Hematopoietic multipotent progenitor cell treated with erythropoietin and hydrocortisone succinate and interleukin-3 and kit ligand, for 6 days (in vitro differentiated cells): ENCODE data around the gene OR5D16.
"Not testable (repeated sequence)": the region's sequence is repeated elsewhere in the genome, so short reads cannot be mapped to it uniquely, and the experiment has no call there.

Source experiments
- DNase-seq: peaks from one replicate; pipeline ENCODE4 v3.0.0-alpha.2; 2015

OR5D16 gene

DNA sequence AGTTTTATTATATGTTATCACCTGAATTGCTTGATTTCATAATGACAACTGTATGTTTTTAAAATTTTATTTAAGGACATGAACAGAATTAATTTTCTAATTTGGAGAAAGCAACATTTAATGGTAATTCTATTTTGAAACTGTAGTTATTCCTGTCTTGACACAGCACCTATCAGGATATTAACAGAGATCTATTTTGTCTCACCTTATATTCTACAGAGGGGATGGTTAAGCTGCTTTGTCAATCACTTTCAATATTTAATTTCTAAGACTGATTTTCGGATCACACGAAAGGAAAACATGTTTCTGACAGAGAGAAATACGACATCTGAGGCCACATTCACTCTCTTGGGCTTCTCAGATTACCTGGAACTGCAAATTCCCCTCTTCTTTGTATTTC lies at the start of gene OR5D16:
Gene OR5D16, plus strand, starts transcription at position 301 of the 400 bp plus-strand sequence. Its CDS starts 0 bp downstream, at position 301.
- DNase-seq: no peak

DNA sequence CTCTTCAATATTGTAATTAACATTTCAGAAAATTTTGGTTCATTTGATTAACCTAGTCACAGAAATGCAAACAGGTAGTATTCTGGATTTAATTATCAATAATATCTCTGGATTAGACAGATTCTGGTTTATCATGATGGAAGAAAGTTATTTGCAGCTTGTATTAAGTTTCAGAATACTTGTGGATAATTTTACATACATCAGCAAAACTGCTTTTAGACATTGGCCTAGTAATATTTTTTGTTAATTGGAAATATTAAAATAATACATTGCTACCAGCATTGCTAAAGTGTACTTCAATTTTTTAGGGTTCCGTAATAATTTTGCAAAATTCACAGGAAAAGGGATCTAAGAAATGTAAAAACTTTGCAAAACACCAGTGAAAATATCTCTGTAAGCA lies 46.9 kb upstream of the OR5D16 start:
- no peak for DNase-seq

DNA sequence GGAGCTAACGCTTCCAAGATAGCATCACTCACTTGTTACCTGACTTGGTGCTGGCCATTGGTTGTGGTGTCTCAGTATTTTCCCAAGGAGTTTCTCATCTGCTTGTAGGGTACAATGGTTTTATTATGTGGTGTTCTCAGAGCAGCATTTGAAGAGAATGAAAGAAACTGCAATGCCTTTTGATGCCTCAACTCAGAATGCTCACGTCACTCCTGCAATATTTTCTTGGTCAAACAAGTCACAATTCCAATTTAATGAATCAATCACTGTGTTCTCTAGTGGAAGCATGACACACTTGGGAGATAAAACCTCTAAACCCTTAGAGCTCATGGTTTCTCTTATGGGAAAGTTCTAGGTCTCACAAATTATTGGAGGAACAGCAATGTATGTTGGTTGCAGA lies 45.2 kb upstream of the OR5D16 start:
- no peak for DNase-seq

DNA sequence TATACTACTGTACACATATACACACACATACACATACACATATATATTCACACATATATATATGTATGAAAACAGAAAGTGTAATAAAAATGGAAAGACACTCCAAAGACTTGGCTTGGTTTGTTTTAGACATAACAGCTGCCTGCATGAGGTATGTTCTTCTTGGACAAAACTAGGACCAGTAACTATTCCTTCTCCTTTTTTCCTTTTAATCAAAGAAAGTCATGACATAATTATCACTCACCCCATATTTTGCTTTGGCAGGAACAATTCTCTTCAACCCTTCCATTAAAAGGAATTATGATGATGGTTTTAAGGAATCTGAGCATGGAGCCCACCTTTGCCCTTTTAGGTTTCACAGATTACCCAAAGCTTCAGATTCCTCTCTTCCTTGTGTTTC lies 43.3 kb upstream of the OR5D16 start, which contains the start of gene OR5D14:
Gene OR5D14, plus strand, starts transcription at position 301 of the 400 bp plus-strand sequence. Its CDS starts 0 bp downstream, at position 301.
- no peak for DNase-seq

DNA sequence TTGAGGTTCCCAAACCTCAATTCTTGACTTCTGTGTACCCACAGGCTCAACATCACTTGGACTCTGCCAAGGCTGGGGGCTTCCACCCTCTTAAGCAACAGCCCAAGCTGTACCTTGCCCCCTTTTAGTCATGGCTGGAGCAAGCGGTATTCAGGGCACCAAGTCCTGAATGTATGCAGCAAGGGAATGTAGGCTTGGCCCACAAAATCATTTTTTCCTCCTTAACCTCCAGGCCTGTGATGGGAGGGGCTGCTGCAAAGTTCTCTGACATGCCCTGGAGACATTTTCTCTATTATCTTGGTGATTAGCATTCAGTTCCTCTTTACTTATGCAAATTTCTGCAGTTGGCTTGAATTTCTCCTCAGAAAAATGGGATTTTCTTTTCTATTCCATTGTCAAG lies 32.3 kb upstream of the OR5D16 start:
- no peak for DNase-seq

DNA sequence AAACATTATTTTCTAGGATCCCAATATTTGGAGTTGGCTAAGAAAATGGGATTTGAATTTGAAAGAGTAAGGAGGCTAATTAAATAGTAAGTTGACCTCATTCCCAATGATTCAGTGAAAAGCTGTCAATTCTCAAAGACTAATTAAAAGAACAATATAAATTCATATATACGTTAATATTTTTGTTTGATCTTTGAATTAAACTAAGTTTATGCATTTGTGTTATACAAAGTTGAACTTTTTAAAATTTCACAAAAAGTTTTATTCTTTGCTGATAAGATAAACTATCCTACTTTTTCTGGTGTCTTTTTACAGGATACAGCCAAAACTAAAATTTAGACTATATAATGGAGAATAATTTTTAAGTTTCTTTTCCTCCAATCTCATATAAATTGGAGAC lies 27.5 kb upstream of the OR5D16 start, which contains the start of gene OR5L1:
Gene OR5L1, plus strand, starts transcription at position 301 of the 400 bp plus-strand sequence. CDS start 100 bp downstream, outside the sequence.
- DNase-seq: no peak

DNA sequence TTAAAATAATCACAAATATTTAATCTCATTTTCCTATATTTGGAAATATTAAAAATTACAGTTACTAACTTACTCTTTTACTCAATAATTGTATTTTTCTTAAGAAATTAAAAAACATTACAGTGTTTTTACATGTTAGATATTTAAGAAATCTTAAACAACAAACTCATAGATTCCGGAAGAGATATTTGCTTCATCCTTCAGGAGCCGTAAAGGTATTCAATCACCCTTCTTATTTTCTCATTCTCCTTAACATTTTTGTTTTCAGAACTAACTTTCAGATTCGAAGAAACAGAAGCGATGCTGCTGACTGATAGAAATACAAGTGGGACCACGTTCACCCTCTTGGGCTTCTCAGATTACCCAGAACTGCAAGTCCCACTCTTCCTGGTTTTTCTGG lies 19.2 kb upstream of the OR5D16 start, which contains the start of gene OR5D18:
Gene OR5D18, plus strand, starts transcription at position 301 of the 400 bp plus-strand sequence. Its CDS starts 0 bp downstream, at position 301.
- no peak for DNase-seq

DNA sequence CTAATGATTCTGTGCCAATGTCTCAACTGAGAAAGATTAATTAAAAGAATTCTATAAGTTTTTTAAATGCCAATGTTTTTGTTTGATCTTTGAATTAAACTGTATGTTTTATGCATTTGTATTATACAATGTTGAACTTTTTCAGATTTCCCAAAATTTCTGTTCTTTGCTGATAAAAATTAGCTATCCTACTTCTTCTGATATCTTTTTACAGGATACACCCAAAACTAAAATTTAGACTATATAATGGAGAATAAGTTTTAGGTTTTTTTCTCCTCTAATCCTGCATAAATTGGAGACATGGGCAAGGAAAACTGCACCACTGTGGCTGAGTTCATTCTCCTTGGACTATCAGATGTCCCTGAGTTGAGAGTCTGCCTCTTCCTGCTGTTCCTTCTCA lies 11.6 kb upstream of the OR5D16 start, which contains the start of gene OR5L2:
Gene OR5L2, plus strand, starts transcription at position 301 of the 400 bp plus-strand sequence. Its CDS starts 0 bp downstream, at position 301.
- DNase-seq: no peak

DNA sequence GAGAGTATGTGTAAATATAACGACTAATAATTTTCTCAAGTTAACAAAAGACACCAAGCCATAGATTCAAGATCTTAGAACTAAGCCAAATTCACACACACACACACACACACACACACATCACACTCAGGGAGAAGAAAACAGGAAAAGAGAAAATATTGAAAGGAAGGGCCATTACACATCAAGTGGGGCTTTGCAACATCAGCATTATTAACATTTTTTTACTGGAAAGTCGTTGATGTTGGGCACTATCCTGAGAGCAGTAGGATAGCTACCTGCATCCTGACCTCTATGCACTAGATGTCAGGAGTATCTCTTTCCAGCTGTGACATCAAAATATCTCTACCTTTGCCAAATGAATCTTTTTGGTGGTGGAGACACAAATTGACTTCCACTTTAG lies 8.9 kb downstream of the OR5D16 start:
- no peak for DNase-seq

DNA sequence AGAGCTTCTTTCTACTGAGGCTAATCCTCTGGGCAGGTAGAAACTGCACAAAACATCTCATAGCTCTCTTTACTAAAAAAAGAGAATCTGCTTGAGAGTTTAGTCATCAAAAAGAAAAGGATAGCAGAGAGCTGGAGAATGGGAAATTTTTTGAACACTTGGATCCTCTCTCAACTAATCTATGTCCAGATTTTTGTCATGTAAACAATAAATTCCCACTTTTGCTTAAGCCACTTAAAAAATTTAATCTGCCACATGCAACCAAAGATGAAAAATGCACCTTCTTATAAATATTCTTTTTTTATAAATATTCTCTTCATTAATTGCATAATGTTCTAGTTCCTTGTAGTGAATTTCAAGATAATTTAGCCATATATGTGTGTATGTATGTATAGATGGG lies 10.5 kb downstream of the OR5D16 start:
- DNase-seq: no peak

DNA sequence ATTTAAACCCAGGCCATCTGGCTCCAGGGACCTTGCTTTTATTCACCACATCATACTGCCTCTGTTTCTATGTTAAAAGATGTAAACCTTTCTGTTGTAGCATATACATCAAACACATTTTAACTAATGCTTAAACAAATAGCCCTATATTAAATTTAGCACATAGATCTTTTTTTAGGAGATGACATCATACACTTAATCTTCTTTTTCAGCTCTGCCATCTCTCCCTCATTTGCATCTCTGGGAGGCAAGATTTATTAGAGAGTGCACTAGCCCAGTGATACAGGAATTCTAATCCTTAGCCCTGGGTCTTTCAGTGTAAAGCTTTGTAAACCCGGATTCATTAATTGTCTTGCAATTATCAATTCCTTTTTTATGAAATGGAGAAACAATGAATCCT lies 13.6 kb downstream of the OR5D16 start:
- no peak for DNase-seq

DNA sequence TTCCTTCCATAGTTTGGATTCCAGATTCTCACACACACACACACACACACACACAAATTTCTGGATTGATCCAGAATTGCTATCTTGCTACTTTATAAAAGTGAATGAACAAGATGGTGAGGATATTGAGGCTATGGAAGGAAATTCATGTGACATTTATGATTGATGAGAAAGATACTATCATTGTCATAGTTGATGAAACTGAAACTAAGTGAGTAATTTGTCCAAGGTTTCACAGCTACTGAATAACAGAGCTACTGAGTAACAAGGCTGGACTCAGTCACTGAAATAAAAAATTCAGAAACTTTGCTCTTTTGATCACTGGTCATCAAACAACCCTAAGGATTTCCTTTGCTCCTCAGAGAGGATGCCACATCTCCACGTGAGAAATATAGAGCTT lies 16.2 kb downstream of the OR5D16 start:
- no peak for DNase-seq

DNA sequence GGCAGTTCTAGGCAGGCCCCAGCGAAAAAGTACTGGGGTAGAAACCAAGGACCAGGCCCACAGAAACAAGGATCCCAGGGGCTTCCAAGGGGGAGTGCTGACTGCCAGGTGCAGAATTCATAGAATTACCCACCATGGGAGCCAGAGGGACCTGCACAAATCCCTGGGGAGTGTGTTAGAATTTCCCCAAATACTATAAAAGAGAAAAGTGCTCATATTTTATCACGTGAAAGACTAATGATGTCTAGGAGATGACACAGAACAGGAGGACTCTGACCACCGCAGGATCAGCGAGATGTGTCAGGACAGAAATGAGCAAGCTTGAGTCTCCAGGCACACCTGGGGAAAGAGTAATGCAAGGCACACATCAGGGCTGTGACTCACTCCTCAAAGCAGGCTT lies 28.8 kb downstream of the OR5D16 start:
- not testable (repeated sequence) for DNase-seq

DNA sequence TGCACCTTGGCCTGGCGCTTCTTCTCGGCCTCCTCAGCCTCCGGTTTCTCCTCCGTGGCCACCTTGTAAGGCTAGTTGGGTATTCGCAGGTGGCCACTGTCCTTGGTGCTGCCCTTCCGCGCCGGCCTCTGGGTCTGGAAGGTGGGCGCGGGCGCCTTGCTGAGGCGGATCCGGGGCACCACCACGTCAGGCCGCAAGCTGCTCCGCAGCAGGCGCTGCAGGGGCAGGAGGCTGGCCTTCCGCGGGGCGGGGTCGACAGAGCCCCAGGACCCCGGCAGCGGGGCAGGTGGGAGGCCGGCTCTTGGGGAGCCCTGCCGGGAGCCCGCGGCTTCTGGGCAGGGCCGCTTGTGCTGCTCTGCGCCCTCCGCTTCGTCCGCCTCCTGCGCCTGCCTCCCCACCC lies 34.2 kb downstream of the OR5D16 start:
- DNase-seq: not testable (repeated sequence)

DNA sequence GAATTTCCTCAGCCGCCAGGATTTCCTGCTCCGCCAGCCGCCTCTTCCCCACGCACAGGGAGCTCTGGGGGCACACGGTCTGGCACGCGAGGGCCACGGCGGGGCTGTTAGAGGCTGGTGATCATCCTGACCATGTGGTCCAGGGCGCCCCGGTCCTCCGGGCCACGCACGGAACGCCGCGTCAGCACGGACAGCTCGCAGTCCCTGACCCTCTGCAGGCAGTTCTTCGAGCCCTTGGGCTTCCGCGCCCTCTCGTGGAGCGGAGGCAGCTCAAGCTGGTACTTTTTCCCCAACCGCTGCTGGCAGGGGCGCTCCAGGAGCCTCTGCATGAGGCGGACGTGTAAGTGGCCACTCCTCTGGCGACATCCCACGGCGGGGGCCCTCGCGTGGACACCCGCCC lies 34.6 kb downstream of the OR5D16 start:
- not testable (repeated sequence) for DNase-seq

DNA sequence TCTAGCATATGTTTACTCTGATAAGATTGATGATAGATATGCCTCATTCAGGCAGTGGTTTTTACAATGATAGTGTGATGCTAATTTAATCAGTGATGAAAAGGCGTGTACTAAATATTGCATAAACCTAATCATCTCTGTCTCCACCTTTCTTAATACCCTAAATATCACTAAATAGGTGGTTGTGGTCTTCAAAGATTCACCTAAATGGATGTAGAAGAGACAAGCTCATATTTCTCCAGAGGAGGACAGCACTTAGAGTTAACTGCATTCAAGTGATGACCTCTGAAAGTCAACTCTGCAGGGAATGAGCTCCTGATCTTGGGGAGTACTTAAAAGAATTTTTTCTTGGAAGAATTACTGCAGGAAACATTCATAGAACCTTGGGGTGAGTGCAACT lies 44.4 kb downstream of the OR5D16 start, which contains the start of gene TRIM51:
Gene TRIM51, plus strand, starts transcription at position 301 of the 400 bp plus-strand sequence. CDS start 2,132 bp downstream, outside the sequence.
- DNase-seq: not testable (repeated sequence)

DNA sequence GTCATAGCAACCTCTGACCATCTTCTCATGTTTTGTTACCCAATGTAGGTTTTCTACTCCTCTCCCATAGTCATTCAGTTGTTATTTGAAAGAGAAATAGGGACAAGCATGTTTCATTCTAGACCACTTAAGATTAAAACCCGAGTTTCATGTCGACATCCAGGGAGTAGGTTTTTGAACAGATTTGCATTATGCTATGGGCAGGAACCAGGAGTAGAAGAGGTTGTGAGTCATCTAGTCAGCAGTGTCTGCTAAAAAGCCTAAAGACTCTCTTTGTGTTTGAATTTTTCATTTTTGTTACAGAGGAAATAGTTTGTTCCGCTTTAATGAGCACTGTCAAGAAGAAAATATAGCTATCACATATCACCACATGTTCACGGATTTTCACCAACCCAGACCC lies 46.4 kb downstream of the OR5D16 start:
- not testable (repeated sequence) for DNase-seq

DNA sequence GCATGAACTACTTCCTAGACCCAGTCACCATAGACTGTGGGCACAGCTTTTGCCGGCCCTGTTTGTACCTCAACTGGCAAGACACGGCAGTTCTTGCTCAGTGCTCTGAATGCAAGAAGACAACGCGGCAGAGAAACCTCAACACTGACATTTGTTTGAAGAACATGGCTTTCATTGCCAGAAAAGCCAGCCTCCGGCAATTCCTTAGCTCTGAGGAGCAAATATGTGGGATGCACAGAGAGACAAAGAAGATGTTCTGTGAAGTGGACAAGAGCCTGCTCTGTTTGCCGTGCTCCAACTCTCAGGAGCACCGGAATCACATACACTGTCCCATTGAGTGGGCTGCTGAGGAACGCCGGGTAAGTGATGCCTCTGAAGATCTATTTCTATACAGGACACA lies 46.9 kb downstream of the OR5D16 start:
- DNase-seq: not testable (repeated sequence)
